Endothelial cell of umbilical vein (primary cell): ENCODE measurements around the gene ASXL1. TPM values are rescaled to one million over a fixed set of nuclear protein-coding genes. Genes with fewer than 3 reads are reported as not detected.

Experiments
- BruUV-seq: library from RNA; stranded (reverse); fragments of 400-500 nt; replicated peaks from 2 replicates; lab custom pipeline; 2021; lab: Mats Ljungman, UMichigan
- CTCF ChIA-PET: fragments of 300-600, 350-600 bp; sonication (Branson Sonifier 250); formaldehyde crosslinking; loops from one replicate; lab custom pipeline; 2021; ENCODE audit warnings: antibody characterized with exemption, inconsistent platforms; lab: Charles Lee
- POLR2A ChIA-PET: fragments of 300-600, 350-600 bp; sonication (Branson Sonifier 250); formaldehyde crosslinking; loops from one replicate; lab custom pipeline; 2021; ENCODE audit warnings: antibody characterized with exemption, inconsistent platforms; lab: Charles Lee
- DNase-seq: peaks from one replicate; pipeline ENCODE4 v3.0.0-alpha.2; 2011; ENCODE audit warnings: low read depth, low spot score
- FAIRE-seq: peaks from 2 replicates; lab custom pipeline; 2011; peaks lifted over from hg19 to GRCh38; lab: Jason Lieb, UNC
- H2AFZ ChIP-seq: 2 replicates; pipeline ENCODE4 v1.6.0; 2012; ENCODE audit warnings: low read depth, low read length, control low read depth, inconsistent platforms
- H3K27ac ChIP-seq: 2 replicates; pipeline ENCODE4 v1.5.1; 2011; ENCODE audit warnings: low read depth, mild to moderate bottlenecking, control low read depth, low read length, moderate library complexity; ENCODE audit not compliant: insufficient read depth
- H3K27me3 ChIP-seq, 2 experiments: 2 replicates each; pipeline versions ENCODE4 v1.6.0 to v1.6.1; 2011; ENCODE audit warnings: low read length in 2 of 2, mixed read lengths in 1 of 2; ENCODE audit not compliant: control insufficient read depth in 2 of 2, insufficient read depth in 2 of 2
- H3K36me3 ChIP-seq, 2 experiments: 2 replicates in 1 of 2; 3 replicates in 1 of 2; pipeline ENCODE4 v1.5.1; 2011; ENCODE audit warnings: low read length in 2 of 2, mild to moderate bottlenecking in 1 of 2, moderate library complexity in 1 of 2; ENCODE audit not compliant: control insufficient read depth in 2 of 2, insufficient read depth in 2 of 2; ENCODE audit errors: extremely low read depth in 1 of 2
- H3K4me1 ChIP-seq: 3 replicates; pipeline ENCODE4 v1.5.1; 2011; ENCODE audit warnings: mild to moderate bottlenecking, low read length; ENCODE audit not compliant: control insufficient read depth, insufficient read depth; ENCODE audit errors: extremely low read depth
- H3K4me2 ChIP-seq: 2 replicates; pipeline ENCODE4 v1.6.1; 2011; ENCODE audit warnings: low read length, control low read depth, mixed read lengths; ENCODE audit not compliant: insufficient read depth
- H3K4me3 ChIP-seq, 3 experiments: fragments of 200-600 bp in 1 of 3; sonication (generic), shearing (Covaris generic) in 1 of 3; replicated peaks in 1 of 3; 2 replicates each; pipeline ENCODE4 v1.5.1; 2011 to 2016; ENCODE audit warnings: control low read depth in 3 of 3, low read length in 3 of 3, mild to moderate bottlenecking in 2 of 3, inconsistent platforms in 1 of 3, low read depth in 1 of 3, moderate library complexity in 1 of 3; ENCODE audit not compliant: insufficient read depth in 1 of 3
- H3K79me2 ChIP-seq: 2 replicates; pipeline ENCODE4 v1.6.0; 2012; ENCODE audit warnings: low read length, inconsistent platforms; ENCODE audit not compliant: control insufficient read depth, insufficient read depth
- H3K9ac ChIP-seq: replicated peaks from 2 replicates; pipeline ENCODE3; 2011; ENCODE audit warnings: low read length, control low read depth; ENCODE audit not compliant: insufficient read depth; ENCODE audit errors: extremely low read depth
- H3K9me1 ChIP-seq: replicated peaks from 3 replicates; pipeline ENCODE4 v1.6.0; 2011; ENCODE audit warnings: mild to moderate bottlenecking, low read length; ENCODE audit not compliant: control insufficient read depth, insufficient read depth; ENCODE audit errors: extremely low read depth
- H3K9me3 ChIP-seq: replicated peaks from 2 replicates; pipeline ENCODE4 v1.5.1; 2012; ENCODE audit warnings: low read length, inconsistent platforms; ENCODE audit not compliant: control insufficient read depth, insufficient read depth
- H4K20me1 ChIP-seq: replicated peaks from 2 replicates; pipeline ENCODE3; 2011; ENCODE audit warnings: mild to moderate bottlenecking, low read length; ENCODE audit not compliant: control insufficient read depth, insufficient read depth; ENCODE audit errors: extremely low read depth
- CTCF ChIP-seq, 2 donors: IDR thresholded peaks; 1 replicate in 1 of 2; 2 replicates in 1 of 2; pipeline ENCODE4 v1.5.1; 2011; ENCODE audit warnings: low read length in 2 of 2, mild to moderate bottlenecking in 2 of 2, moderate library complexity in 2 of 2, control low read depth in 1 of 2, inconsistent platforms in 1 of 2, low read depth in 1 of 2; ENCODE audit not compliant: insufficient read depth in 1 of 2; ENCODE audit errors: extremely low read depth in 1 of 2
- FOS ChIP-seq: IDR thresholded peaks from 2 replicates; pipeline ENCODE4 v1.6.1; 2011; ENCODE audit warnings: mild to moderate bottlenecking, low read length, moderate library complexity, borderline replicate concordance; ENCODE audit not compliant: insufficient read depth
- GATA2 ChIP-seq: IDR thresholded peaks from 2 replicates; pipeline ENCODE4 v1.7.0; 2011; ENCODE audit warnings: low read depth, mild to moderate bottlenecking, moderate library complexity, mixed read lengths, low read length; ENCODE audit not compliant: insufficient read length, insufficient read depth
- JUN ChIP-seq: IDR thresholded peaks from 2 replicates; pipeline ENCODE4 v1.6.1; 2011; ENCODE audit warnings: borderline replicate concordance, low read depth; ENCODE audit not compliant: insufficient read length, insufficient read depth
- POLR2A ChIP-seq: IDR thresholded peaks from 2 replicates; pipeline ENCODE4 v1.6.1; 2012; ENCODE audit warnings: low read depth, mild to moderate bottlenecking, control low read depth, low read length
- dilution Hi-C: fragments of 300-500 bp; cut with MboI; formaldehyde crosslinking; loops from one replicate; pipeline ENCODE4 v1.15.0; 2019; ENCODE audit warnings: low sequenced_read_pairs; ENCODE audit not compliant: extremely low pct_ligation_motif_present
- intact Hi-C: fragments of 100-400 bp; cut with micrococcal nuclease; formaldehyde crosslinking; loops from one replicate; pipeline ENCODE4 v1.10.0; 2022
- polyA plus RNA-seq, 4 experiments: library from polyadenylated mRNA; depleted of rRNA in 3 of 4; stranded (reverse) in 3 of 4; unstranded in 1 of 4; fragments of >200 nt; gene quantifications; 2 replicates each; pipeline versions ENCODE4 v1.2.1 to v1.2.3, GENCODE V29; 2011 to 2012; ENCODE audit warnings: missing spikeins in 1 of 4
- total RNA-seq: library from RNA; stranded (reverse); gene quantifications from 2 replicates; pipeline ENCODE4 v1.2.3, GENCODE V29; 2021

ASXL1 gene
- total and polyA plus RNA-seq, 2 donors (not counting 3 experiments of a cell fraction or from before 2014, with no cell fraction given): 45.4 to 101 TPM

GRCh38 chr20:32484225-32484957 is 126.3 kb downstream of the ASXL1 start:
- FAIRE-seq (no peak), DNase-seq (peak; percentile 62)
- Histone ChIP-seq H3K4me1 (peaks cover 41% of the 10 kb centered on the region), H3K9ac (peak overlapping the region; percentile 92), H3K9me3 (no peaks in the 10 kb centered on the region), H3K4me3 (peak overlapping the region; percentile 37 to 66 (median 60)), H3K27me3 (no peaks in the 10 kb centered on the region), H3K27ac (peak overlapping the region; percentile 96), H3K4me2 (peak overlapping the region; percentile 86), H3K36me3 (no peaks in the 10 kb centered on the region), H3K79me2 (peaks cover 38% of the 10 kb centered on the region), H3K9me1 (no peaks in the 10 kb centered on the region), H2AFZ (peak overlapping the region; percentile 48), H4K20me1 (peaks cover 2% of the 10 kb centered on the region)
- dilution Hi-C loops (no loop called here), intact Hi-C loops (loop anchor here (1.0 kb wide), 1 partner anchor 19 kb away; no protein-coding TSS in a partner anchor)
- ChIA-PET CTCF (interaction anchor here (0.8 to 4.5 kb wide), 19 partner anchors 9 to 168 kb away, joined by 3 to 45 read pairs (median 5); no protein-coding TSS in a partner anchor), POLR2A (interaction anchor here (0.6 to 2.6 kb wide), 3 partner anchors 13 to 368 kb away, joined by 7 to 8 read pairs (median 7); no protein-coding TSS in a partner anchor)
- BruUV-seq: TSS peak; percentile 51
- TF ChIP-seq GATA2: no peak
- no peak for TF ChIP-seq FOS
- TF ChIP-seq JUN: no peak
- no peak for TF ChIP-seq CTCF (IDR thresholded peaks at IDR 0.05; ENCODE audit: extremely low read depth in 1 of 2, insufficient read depth in 1 of 2, low read depth in 1 of 2, low read length in 2 of 2)
- peak; percentile 13 for TF ChIP-seq POLR2A
